GM23338 (cell line): ENCODE measurements around the gene FBXO24. TPM values are rescaled to one million over a fixed set of nuclear protein-coding genes. Genes with fewer than 3 reads are reported as not detected.

Experiments used
- ATAC-seq: fragments of 200-7000 bp; cut with Tn5 transposase; 3 replicates; pipeline ENCODE4 v1.9.1; 2020
- DNase-seq: peaks from one replicate; pipeline ENCODE4 v3.0.0-alpha.2; 2015; ENCODE audit warnings: low spot score
- H2AFZ ChIP-seq: fragments of 200-600 bp; sonication (generic); 2 replicates; pipeline ENCODE4 v1.8.0; 2016; ENCODE audit warnings: antibody characterized with exemption, mild to moderate bottlenecking, moderate library complexity
- H3F3A ChIP-seq: fragments of 200-600 bp; sonication (generic); replicated peaks from 2 replicates; pipeline ENCODE4 v1.8.0; 2017; ENCODE audit warnings: antibody characterized with exemption, mixed run types, low read depth
- H3K27ac ChIP-seq: fragments of 200-600 bp; sonication (generic); 2 replicates; pipeline ENCODE4 v1.6.1; 2016; ENCODE audit warnings: low read depth
- H3K27me3 ChIP-seq: fragments of 200-600 bp; sonication (generic); 2 replicates; pipeline ENCODE4 v1.8.0; 2016; ENCODE audit warnings: mild to moderate bottlenecking, mixed run types, moderate library complexity; ENCODE audit not compliant: insufficient read depth
- H3K36me3 ChIP-seq: fragments of 200-600 bp; sonication (generic); 2 replicates; pipeline ENCODE4 v1.8.0; 2016; ENCODE audit warnings: mild to moderate bottlenecking; ENCODE audit not compliant: insufficient read depth
- H3K4me1 ChIP-seq: fragments of 200-600 bp; sonication (generic); 2 replicates; pipeline ENCODE4 v1.8.0; 2016; ENCODE audit warnings: mild to moderate bottlenecking, moderate library complexity; ENCODE audit not compliant: insufficient read depth
- H3K4me2 ChIP-seq: fragments of 200-600 bp; sonication (generic); 2 replicates; pipeline ENCODE4 v1.7.1; 2017; ENCODE audit warnings: mixed run types
- H3K4me3 ChIP-seq: fragments of 200-600 bp; sonication (generic); 2 replicates; pipeline ENCODE4 v1.6.1; 2016; ENCODE audit warnings: mixed run types
- H3K79me2 ChIP-seq: fragments of 200-600 bp; sonication (generic); replicated peaks from 2 replicates; pipeline ENCODE4 v1.8.0; 2017; ENCODE audit warnings: mild to moderate bottlenecking; ENCODE audit not compliant: insufficient read depth
- H3K9me2 ChIP-seq: fragments of 200-600 bp; sonication (generic); 2 replicates; pipeline ENCODE4 v1.8.0; 2017; ENCODE audit not compliant: insufficient read depth
- H4K20me1 ChIP-seq: fragments of 200-600 bp; sonication (generic); replicated peaks from 2 replicates; pipeline ENCODE4 v1.8.0; 2017; ENCODE audit warnings: mild to moderate bottlenecking; ENCODE audit not compliant: insufficient read depth
- H3K27ac Mint-ChIP-seq: 2 replicates; pipeline ENCODE4 v1.8.0; 2020; ENCODE audit warnings: inconsistent platforms, mild to moderate bottlenecking, moderate library complexity, mixed read lengths
- H3K27me3 Mint-ChIP-seq: 3 replicates; pipeline ENCODE4 v1.8.0; 2022; ENCODE audit warnings: low read depth, mild to moderate bottlenecking, moderate library complexity, mixed read lengths, inconsistent platforms; ENCODE audit not compliant: insufficient read depth, poor library complexity
- H3K36me3 Mint-ChIP-seq: 3 replicates; pipeline ENCODE4 v1.8.0; 2021; ENCODE audit warnings: low read depth, mild to moderate bottlenecking, inconsistent platforms, moderate library complexity, mixed read lengths
- H3K4me1 Mint-ChIP-seq: 3 replicates; pipeline ENCODE4 v1.8.0; 2020; ENCODE audit warnings: mild to moderate bottlenecking, inconsistent platforms, mixed read lengths
- H3K4me3 Mint-ChIP-seq: 3 replicates; pipeline ENCODE4 v1.8.0; 2021; ENCODE audit warnings: moderate library complexity, mild to moderate bottlenecking, inconsistent platforms, mixed read lengths
- H3K9me3 Mint-ChIP-seq: 3 replicates; pipeline ENCODE4 v1.8.0; 2020; ENCODE audit warnings: moderate library complexity, mild to moderate bottlenecking, inconsistent platforms, mixed read lengths
- CREB1 ChIP-seq: fragments of 250-450 bp; sonication (Bioruptor Pico); IDR thresholded peaks from 2 replicates; pipeline ENCODE4 v1.5.0; 2020; ENCODE audit warnings: low read depth, mild to moderate bottlenecking, moderate library complexity
- ETS1 ChIP-seq: IDR thresholded peaks from 2 replicates; pipeline ENCODE4 v1.6.1; 2016; ENCODE audit warnings: antibody characterized with exemption
- EZH2 ChIP-seq: fragments of 200-600 bp; sonication (generic); IDR thresholded peaks from one replicate; pipeline ENCODE4 v1.8.0; 2017; ENCODE audit warnings: antibody characterized with exemption, mild to moderate bottlenecking, low read depth; ENCODE audit not compliant: unreplicated experiment
- EZH2phosphoT487 ChIP-seq: fragments of 200-600 bp; sonication (generic); IDR thresholded peaks from one replicate; pipeline ENCODE4 v1.8.1; 2018; ENCODE audit warnings: antibody characterized with exemption; ENCODE audit not compliant: unreplicated experiment
- NANOG ChIP-seq: IDR thresholded peaks from 2 replicates; pipeline ENCODE4 v1.6.1; 2016; ENCODE audit warnings: antibody characterized with exemption, borderline replicate concordance
- POLR2AphosphoS5 ChIP-seq: IDR thresholded peaks from 2 replicates; pipeline ENCODE4 v1.6.1; 2016; ENCODE audit warnings: antibody characterized with exemption, low read depth
- REST ChIP-seq: IDR thresholded peaks from one replicate; pipeline ENCODE4 v1.6.1; 2018; ENCODE audit warnings: antibody characterized with exemption; ENCODE audit not compliant: unreplicated experiment
- STAT1 ChIP-seq: IDR thresholded peaks from one replicate; pipeline ENCODE4 v1.6.1; 2016; ENCODE audit warnings: antibody characterized with exemption; ENCODE audit not compliant: unreplicated experiment
- ZNF114 ChIP-seq: fragments of 250-450 bp; sonication (Bioruptor Pico); IDR thresholded peaks from 2 replicates; pipeline ENCODE4 v1.5.0; 2020; ENCODE audit warnings: mild to moderate bottlenecking, moderate library complexity
- ZNF462 ChIP-seq: fragments of 250-450 bp; sonication (Bioruptor Pico); IDR thresholded peaks from 2 replicates; pipeline ENCODE4 v1.5.0; 2020; ENCODE audit warnings: mild to moderate bottlenecking, moderate library complexity
- polyA plus RNA-seq: library from polyadenylated mRNA; unstranded; fragments of >200 nt; fragmentation: Nextera tagmentation; extraction: Ambion mirVana; gene quantifications from 2 replicates; pipeline ENCODE4 v1.2.1, GENCODE V29; 2016
- total RNA-seq: library from RNA; depleted of rRNA; stranded (reverse); fragments of >200 nt; shearing (Covaris generic); gene quantifications from 2 replicates; pipeline ENCODE4 v1.2.3, GENCODE V29; 2014

The FBXO24 gene
- total and polyA plus RNA-seq, 2 experiments from 2014 or later = 2.1 to 2.4 TPM

- Mint-ChIP-seq H3K4me3 (no peak overlapping the region), H3K27me3 (peaks cover 15% of the 10 kb centered on the region)
Observed at GRCh38 chr7:100576384-100576993, 9.6 kb upstream of the FBXO24 start.

GRCh38 chr7:100577103-100577502 lies 9.0 kb upstream of the FBXO24 start:
- Mint-ChIP-seq H3K36me3 (peaks cover 12% of the 10 kb centered on the region), H3K27me3 (peaks cover 10% of the 10 kb centered on the region), H3K27ac (no peak overlapping the region), H3K4me3 (no peak overlapping the region), H3K9me3 (no peaks in the 10 kb centered on the region), H3K4me1 (peaks cover 5% of the 10 kb centered on the region)
- Histone ChIP-seq H3K27ac (no peak overlapping the region), H3K4me3 (no peak overlapping the region), H3K27me3 (no peaks in the 10 kb centered on the region), H3F3A (peaks cover 3% of the 10 kb centered on the region; the same call in 1 of the 2 replicates), H3K79me2 (no peaks in the 10 kb centered on the region), H3K9me2 (no peaks in the 10 kb centered on the region), H3K4me1 (peaks cover 7% of the 10 kb centered on the region), H2AFZ (no peak overlapping the region), H3K36me3 (peaks cover 9% of the 10 kb centered on the region; the same call in 1 of the 2 replicates), H3K4me2 (no peak overlapping the region), H4K20me1 (no peaks in the 10 kb centered on the region)
- ATAC-seq = no peak
- DNase-seq = no peak
- no peak for TF ChIP-seq CREB1 (CRISPR knock-in tag)
- no peak for TF ChIP-seq REST
- TF ChIP-seq POLR2AphosphoS5 = no peak
- no peak for TF ChIP-seq NANOG
- no peak for TF ChIP-seq EZH2phosphoT487
- TF ChIP-seq EZH2 = no peak
- no peak for TF ChIP-seq STAT1
- no peak for TF ChIP-seq ZNF114 (CRISPR knock-in tag)
- no peak for TF ChIP-seq ETS1
- no peak for TF ChIP-seq ZNF462 (CRISPR knock-in tag)

More at GRCh38 chr7:100576384-100576993, 9.6 kb upstream of the FBXO24 start:
- DNase-seq = no peak
- Histone ChIP-seq H2AFZ (no peak overlapping the region), H3K9me2 (no peaks in the 10 kb centered on the region), H3K36me3 (peaks cover 9% of the 10 kb centered on the region; the same call in 1 of the 2 replicates), H3K27me3 (no peaks in the 10 kb centered on the region), H3K27ac (no peak overlapping the region), H3K4me2 (no peak overlapping the region), H3F3A (peaks cover 3% of the 10 kb centered on the region; the same call in 1 of the 2 replicates), H3K79me2 (no peaks in the 10 kb centered on the region), H3K4me3 (no peak overlapping the region), H4K20me1 (no peaks in the 10 kb centered on the region), H3K4me1 (peaks cover 13% of the 10 kb centered on the region)
- peaks cover 12% of the 10 kb centered on the region for H3K36me3 Mint-ChIP-seq
- no peak overlapping the region for H3K27ac Mint-ChIP-seq
- no peaks in the 10 kb centered on the region for H3K9me3 Mint-ChIP-seq
- peaks cover 11% of the 10 kb centered on the region for H3K4me1 Mint-ChIP-seq
- no peak for TF ChIP-seq EZH2
- no peak for ATAC-seq
